ENCODE results near the gene RPTN.

The RPTN gene

GRCh38 chr1:152111515-152111968 is 47.5 kb downstream of the RPTN start:
- peak in 13 of 56 donors; percentile 11 to 51 (median 24) for DNase-seq

DNA sequence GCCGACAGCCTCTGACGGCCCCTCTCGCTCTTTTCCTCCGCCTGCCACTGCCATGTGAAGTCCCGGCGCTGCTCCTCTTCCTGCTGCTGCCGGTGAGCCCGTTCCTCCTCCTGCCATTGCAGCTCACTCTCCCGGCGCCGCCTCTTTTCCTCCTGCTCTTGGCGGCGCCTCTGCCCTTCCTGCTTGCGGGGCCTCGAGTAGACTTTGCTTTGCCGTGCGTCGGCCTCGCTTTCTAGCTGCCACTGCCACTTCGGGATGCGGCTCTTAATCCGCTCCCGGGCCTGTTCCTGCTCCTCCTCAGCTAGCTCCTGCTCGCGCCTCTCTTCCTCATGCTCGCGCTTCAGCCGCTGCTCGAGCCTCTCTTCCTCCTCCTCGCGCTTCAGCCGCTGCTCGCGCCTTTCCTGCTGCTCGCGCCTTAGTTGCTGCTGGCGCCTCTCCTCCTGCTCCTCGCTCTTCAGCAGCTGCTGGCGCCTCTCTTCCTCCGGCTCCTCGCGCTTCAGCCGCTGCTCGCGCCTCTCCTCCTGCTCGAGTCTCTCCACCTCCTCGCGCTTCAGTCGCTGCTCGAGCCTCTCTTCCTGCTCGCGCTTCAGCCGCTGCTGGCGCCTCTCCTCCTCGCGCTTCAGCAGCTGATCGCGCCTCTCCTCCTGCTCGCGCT is 48.0 kb downstream of the RPTN start:
- DNase-seq = peak in 5 of 56 donors; percentile 5 to 55 (median 37)

- DNase-seq = peak in 5 of 56 donors; percentile 3 to 55 (median 30)
These were observed 48.6 kb downstream of the RPTN start for GRCh38 chr1:152110365-152110859.

- no peak for DNase-seq
These were observed 49.1 kb downstream of the RPTN start for GRCh38 chr1:152109998-152110294.

- no peak for DNase-seq
These were observed 49.6 kb downstream of the RPTN start for GRCh38 chr1:152109231-152109997.

- no peak for DNase-seq
These were observed 50.2 kb downstream of the RPTN start for GRCh38 chr1:152108882-152109222.

GRCh38 chr1:152107984-152108881 is 50.8 kb downstream of the RPTN start:
- no peak for DNase-seq

GRCh38 chr1:152107031-152107983 is 51.7 kb downstream of the RPTN start:
- no peak for DNase-seq

DNA sequence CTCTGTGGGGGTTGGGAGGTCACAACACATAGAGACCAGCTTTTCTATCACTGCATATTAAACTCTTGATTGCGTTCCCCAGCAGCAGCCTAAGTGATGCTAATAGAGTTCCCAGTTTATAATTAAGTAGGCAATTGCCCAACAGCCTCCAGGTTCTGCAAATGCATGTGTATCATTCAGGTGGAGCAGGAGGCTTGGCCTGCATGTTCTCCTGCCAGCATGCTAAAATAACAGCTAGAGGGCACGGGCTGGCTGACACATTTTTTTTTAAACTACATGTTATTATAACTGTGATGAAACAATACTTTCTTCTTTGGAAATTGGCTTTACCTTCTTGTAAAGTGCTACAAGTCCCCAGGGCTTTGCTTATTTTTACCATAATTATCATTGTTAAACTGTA is 54.2 kb downstream of the RPTN start:
- DNase-seq = no peak
